Measurements from ENCODE around the gene GAL3ST1. TPM values are rescaled to one million over a fixed set of nuclear protein-coding genes. Genes with fewer than 3 reads are reported as not detected.
"Not testable (repeated sequence)": the region's sequence is repeated elsewhere in the genome, so short reads cannot be mapped to it uniquely, and the experiment has no call there.

The GAL3ST1 gene
- total RNA-seq, 1 donor from 2014 or later, result not detected

DNA sequence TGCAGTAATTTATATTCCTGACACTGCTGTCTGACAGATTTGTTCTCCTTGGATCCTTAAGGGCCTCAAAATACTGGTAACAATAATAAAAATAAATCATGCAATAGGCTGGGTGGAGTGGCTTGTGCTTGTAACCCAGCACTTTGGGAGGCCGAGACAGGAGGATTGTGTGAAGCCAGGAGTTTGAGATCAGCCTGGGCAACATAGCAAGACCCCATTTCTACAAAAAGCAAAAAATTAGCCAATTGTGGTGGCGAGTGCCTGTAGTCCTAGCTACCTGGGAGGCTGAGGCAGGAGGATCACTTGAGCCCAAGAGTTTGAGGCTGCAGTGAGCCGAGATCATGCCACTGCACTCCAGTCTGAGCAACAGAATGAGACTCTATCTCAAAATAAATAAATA, 22.7 kb downstream of the GAL3ST1 start:
- H3K9me3 Mint-ChIP-seq; intact Hi-C loops (cut with micrococcal nuclease); H3K27me3 Mint-ChIP-seq; H3K27ac Mint-ChIP-seq; H3K36me3 Mint-ChIP-seq (ENCODE audit: low read depth); DNase-seq; H3K4me3 Mint-ChIP-seq; H3K4me1 Mint-ChIP-seq: not testable (repeated sequence)

- Mint-ChIP-seq H3K4me1 (no peaks in the 10 kb centered on the region), H3K36me3 (ENCODE audit: low read depth) (no peaks in the 10 kb centered on the region), H3K27ac (no peak overlapping the region), H3K9me3 (no peaks in the 10 kb centered on the region), H3K27me3 (peaks cover 16% of the 10 kb centered on the region), H3K4me3 (no peak overlapping the region)
- intact Hi-C loops (cut with micrococcal nuclease), result no loop called here
- DNase-seq, result no peak
Observed at GRCh38 chr22:30547188-30547587, 27.3 kb downstream of the GAL3ST1 start.

DNA sequence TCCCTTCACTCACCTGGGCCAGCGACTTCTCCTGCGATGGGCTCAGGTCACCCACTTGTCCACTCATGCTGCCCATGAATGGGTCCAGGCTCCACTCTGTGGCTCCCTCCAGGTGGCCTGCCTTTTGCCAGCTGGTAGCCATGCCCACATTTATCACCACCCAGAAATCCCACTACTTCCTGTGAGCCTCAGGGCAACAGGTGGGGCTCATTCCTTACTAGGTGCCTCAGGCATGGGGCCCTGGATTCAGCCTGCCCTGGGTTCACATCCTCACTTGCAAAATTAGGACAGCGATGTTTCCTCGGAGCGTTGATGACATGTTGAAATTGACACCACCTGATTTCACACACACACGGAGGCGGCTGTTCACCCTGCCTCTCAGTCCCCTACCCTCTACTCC, 27.8 kb downstream of the GAL3ST1 start, which contains the start of gene SEC14L6:
Gene SEC14L6 (minus strand): TSS at position 126 of the 400 bp plus-strand sequence. CDS start 59 bp downstream, at position 67.
- no peak for DNase-seq
- peaks cover 19% of the 10 kb centered on the region for H3K27me3 Mint-ChIP-seq
- intact Hi-C loops (cut with micrococcal nuclease), result no loop called here
- no peaks in the 10 kb centered on the region for H3K9me3 Mint-ChIP-seq
- H3K4me1 Mint-ChIP-seq, result no peaks in the 10 kb centered on the region
- no peak within 1 kb of the TSS for H3K4me3 Mint-ChIP-seq
- no peaks in the 10 kb centered on the region for H3K36me3 Mint-ChIP-seq (ENCODE audit: low read depth)
- H3K27ac Mint-ChIP-seq, result no peak within 1 kb of the TSS

- H3K4me1 Mint-ChIP-seq, result no peaks in the 10 kb centered on the region
- H3K4me3 Mint-ChIP-seq, result no peak overlapping the region
- H3K27me3 Mint-ChIP-seq, result peaks cover 29% of the 10 kb centered on the region
- DNase-seq, result no peak
- H3K27ac Mint-ChIP-seq, result no peak overlapping the region
- H3K9me3 Mint-ChIP-seq, result no peaks in the 10 kb centered on the region
- intact Hi-C loops (cut with micrococcal nuclease), result no loop called here
- H3K36me3 Mint-ChIP-seq (ENCODE audit: low read depth), result no peaks in the 10 kb centered on the region
Observed at GRCh38 chr22:30542811-30543188, 31.7 kb downstream of the GAL3ST1 start.

GRCh38 chr22:30541961-30542810, 32.3 kb downstream of the GAL3ST1 start:
- H3K4me3 Mint-ChIP-seq, result no peak overlapping the region
- no peaks in the 10 kb centered on the region for H3K36me3 Mint-ChIP-seq (ENCODE audit: low read depth)
- no peak overlapping the region for H3K27ac Mint-ChIP-seq
- no peaks in the 10 kb centered on the region for H3K9me3 Mint-ChIP-seq
- DNase-seq, result no peak
- peaks cover 29% of the 10 kb centered on the region for H3K27me3 Mint-ChIP-seq
- intact Hi-C loops (cut with micrococcal nuclease), result no loop called here
- H3K4me1 Mint-ChIP-seq, result no peaks in the 10 kb centered on the region

DNA sequence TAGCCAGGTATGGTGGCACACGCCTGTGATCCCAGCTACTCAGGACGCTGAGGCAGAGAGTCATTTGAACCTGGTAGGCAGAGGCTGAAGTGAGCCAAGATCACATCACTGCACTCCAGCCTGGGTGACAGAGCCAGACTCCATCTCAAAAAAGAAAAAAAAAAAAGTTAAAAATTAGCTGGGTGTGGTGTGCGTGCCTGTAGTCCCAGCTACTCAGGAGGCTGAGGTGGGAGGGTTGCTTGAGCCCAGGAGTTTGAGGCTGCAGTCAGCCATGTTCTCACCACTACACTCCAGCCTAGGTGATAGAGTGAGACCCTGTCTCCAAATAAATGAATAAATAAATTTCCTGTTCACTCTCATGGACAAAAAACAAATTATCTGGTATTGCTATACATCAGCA, 33.0 kb downstream of the GAL3ST1 start:
- H3K9me3 Mint-ChIP-seq; intact Hi-C loops (cut with micrococcal nuclease); H3K4me3 Mint-ChIP-seq; DNase-seq; H3K4me1 Mint-ChIP-seq; H3K27ac Mint-ChIP-seq; H3K36me3 Mint-ChIP-seq (ENCODE audit: low read depth): not testable (repeated sequence)
- peaks cover 30% of the 10 kb centered on the region for H3K27me3 Mint-ChIP-seq

GRCh38 chr22:30539368-30539767, 35.1 kb downstream of the GAL3ST1 start:
- Mint-ChIP-seq H3K9me3 (no peaks in the 10 kb centered on the region), H3K4me3 (no peak overlapping the region), H3K27ac (no peak overlapping the region), H3K27me3 (peaks cover 27% of the 10 kb centered on the region), H3K4me1 (peaks cover 2% of the 10 kb centered on the region), H3K36me3 (ENCODE audit: low read depth) (no peaks in the 10 kb centered on the region)
- intact Hi-C loops (cut with micrococcal nuclease), result no loop called here
- no peak for DNase-seq

DNA sequence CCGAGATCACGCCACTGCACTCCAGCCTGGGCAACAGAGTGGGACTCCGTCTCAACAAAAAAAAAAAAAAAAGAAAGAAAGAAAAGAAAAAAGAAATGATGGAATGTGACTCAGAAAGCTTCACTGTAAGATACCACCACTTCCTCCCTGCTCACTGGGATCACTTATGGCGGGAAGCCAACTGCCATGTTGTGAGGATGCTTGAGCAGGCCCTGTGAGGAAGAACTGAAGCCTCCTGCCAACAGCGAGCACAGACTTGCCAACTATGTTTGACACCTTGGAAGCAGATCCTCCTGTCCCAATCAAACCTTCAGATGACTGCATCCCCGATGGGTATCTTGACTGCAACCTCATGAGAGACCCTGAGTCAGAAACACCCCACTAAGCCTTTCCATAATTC, 36.2 kb downstream of the GAL3ST1 start:
- intact Hi-C loops (cut with micrococcal nuclease), result no loop called here
- Mint-ChIP-seq H3K4me1 (peaks cover 2% of the 10 kb centered on the region), H3K36me3 (ENCODE audit: low read depth) (no peaks in the 10 kb centered on the region), H3K9me3 (no peaks in the 10 kb centered on the region), H3K4me3 (no peak overlapping the region), H3K27ac (no peak overlapping the region), H3K27me3 (peaks cover 24% of the 10 kb centered on the region)
- no peak for DNase-seq

GRCh38 chr22:30537083-30537731, 37.3 kb downstream of the GAL3ST1 start:
- no peak for DNase-seq
- H3K27me3 Mint-ChIP-seq, result peaks cover 16% of the 10 kb centered on the region
- peaks cover 2% of the 10 kb centered on the region for H3K4me1 Mint-ChIP-seq
- no peaks in the 10 kb centered on the region for H3K9me3 Mint-ChIP-seq
- no peaks in the 10 kb centered on the region for H3K36me3 Mint-ChIP-seq (ENCODE audit: low read depth)
- intact Hi-C loops (cut with micrococcal nuclease), result no loop called here
- H3K27ac Mint-ChIP-seq, result no peak overlapping the region
- no peak overlapping the region for H3K4me3 Mint-ChIP-seq

DNA sequence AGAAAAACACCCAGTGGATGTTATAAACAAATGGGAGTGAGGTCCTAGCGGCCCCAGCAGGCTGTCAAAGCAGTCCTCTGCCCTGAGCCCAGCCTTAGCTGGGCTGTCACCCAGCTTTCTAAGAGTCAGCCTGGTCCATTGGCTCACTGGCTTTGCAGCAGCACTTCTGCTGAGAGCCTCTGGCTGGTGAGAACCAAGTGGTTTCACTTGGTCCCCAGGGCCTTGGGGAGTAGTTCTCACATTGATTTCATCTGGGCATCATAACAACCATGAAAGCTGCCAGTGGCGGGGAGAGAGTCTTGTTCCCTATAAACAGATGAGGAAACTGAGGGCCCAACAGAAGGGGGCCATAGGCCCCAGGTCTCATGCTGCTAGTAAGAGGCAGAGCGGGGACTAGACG, 39.3 kb downstream of the GAL3ST1 start:
- H3K27me3 Mint-ChIP-seq, result peaks cover 3% of the 10 kb centered on the region
- no peak for DNase-seq
- H3K4me1 Mint-ChIP-seq, result peaks cover 2% of the 10 kb centered on the region
- H3K36me3 Mint-ChIP-seq (ENCODE audit: low read depth), result no peaks in the 10 kb centered on the region
- H3K9me3 Mint-ChIP-seq, result no peaks in the 10 kb centered on the region
- no peak overlapping the region for H3K4me3 Mint-ChIP-seq
- no peak overlapping the region for H3K27ac Mint-ChIP-seq
- intact Hi-C loops (cut with micrococcal nuclease), result no loop called here

DNA sequence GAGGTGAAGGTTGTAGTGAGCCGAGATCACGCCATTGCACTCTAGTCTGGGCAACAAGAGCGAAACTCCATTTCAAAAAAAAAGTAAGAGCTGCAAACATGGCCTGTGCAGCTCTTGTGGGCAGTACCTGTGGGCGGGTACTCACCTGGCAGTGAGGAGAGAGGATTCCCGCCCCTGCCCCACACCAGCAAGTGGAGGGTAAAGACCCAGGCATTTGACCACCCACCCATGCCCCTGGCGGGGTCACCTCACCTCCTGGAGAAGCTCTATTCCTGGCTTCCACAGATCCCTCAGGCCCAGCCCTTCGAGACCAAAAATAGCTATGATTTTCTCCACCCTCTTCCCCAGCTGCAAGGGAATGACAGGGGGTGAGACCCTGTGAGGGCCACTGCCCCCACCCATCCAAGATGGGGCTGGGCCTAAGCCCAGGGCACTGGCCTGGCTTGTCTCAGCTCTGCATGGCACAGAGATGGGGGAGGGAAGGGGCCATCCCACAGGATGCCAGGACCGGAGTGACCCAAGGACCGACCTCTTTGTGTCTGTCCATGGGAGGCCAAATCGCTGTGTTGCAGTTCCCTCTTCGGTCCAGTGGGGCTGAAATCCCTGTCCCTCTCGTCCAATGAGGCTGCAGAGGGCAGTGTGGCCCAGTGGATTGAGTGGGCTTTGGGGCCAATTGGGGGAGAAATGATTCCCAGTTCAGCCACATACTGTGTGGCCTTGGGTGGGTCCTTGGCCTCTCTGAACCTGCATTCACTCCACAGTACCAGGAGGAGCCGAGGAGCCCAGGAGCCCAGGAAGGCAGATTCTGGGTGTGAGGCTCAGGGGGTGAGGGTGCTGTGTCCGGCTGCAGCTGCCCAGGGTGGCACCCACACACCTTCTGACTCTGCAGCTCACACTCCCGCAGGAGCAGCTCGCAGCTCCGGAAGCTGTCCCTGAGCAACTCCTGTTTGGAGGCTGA, 42.5 kb downstream of the GAL3ST1 start:
- H3K4me1 Mint-ChIP-seq, result peaks cover 2% of the 10 kb centered on the region
- H3K4me3 Mint-ChIP-seq, result no peak overlapping the region
- H3K9me3 Mint-ChIP-seq, result no peaks in the 10 kb centered on the region
- peaks cover 1% of the 10 kb centered on the region for H3K27me3 Mint-ChIP-seq
- intact Hi-C loops (cut with micrococcal nuclease), result no loop called here
- no peaks in the 10 kb centered on the region for H3K36me3 Mint-ChIP-seq (ENCODE audit: low read depth)
- DNase-seq, result no peak
- H3K27ac Mint-ChIP-seq, result no peak overlapping the region

DNA sequence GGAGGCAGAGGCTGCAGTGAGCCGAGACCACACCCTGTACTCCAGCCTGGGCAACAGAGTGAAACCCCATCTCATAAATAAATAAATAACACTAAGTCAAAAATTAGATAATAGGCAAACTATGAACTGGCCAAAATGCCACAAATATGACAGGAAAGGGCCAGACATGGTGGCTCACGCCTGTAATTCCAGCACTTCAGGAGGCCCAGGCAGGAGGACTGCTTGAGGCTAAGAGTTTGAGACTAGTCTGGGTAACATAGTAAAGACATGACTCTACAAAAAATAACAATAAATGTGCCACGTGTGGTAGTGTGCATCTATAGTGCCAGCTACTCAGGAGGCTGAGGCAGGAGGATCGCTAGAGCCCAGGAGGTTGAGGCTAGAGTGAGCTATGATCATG, 47.8 kb downstream of the GAL3ST1 start:
- no peak for DNase-seq
- no peak overlapping the region for H3K4me3 Mint-ChIP-seq
- H3K36me3 Mint-ChIP-seq (ENCODE audit: low read depth), result no peaks in the 10 kb centered on the region
- peaks cover 6% of the 10 kb centered on the region for H3K27me3 Mint-ChIP-seq
- H3K9me3 Mint-ChIP-seq, result no peaks in the 10 kb centered on the region
- no peak overlapping the region for H3K27ac Mint-ChIP-seq
- intact Hi-C loops (cut with micrococcal nuclease), result no loop called here
- no peaks in the 10 kb centered on the region for H3K4me1 Mint-ChIP-seq

DNA sequence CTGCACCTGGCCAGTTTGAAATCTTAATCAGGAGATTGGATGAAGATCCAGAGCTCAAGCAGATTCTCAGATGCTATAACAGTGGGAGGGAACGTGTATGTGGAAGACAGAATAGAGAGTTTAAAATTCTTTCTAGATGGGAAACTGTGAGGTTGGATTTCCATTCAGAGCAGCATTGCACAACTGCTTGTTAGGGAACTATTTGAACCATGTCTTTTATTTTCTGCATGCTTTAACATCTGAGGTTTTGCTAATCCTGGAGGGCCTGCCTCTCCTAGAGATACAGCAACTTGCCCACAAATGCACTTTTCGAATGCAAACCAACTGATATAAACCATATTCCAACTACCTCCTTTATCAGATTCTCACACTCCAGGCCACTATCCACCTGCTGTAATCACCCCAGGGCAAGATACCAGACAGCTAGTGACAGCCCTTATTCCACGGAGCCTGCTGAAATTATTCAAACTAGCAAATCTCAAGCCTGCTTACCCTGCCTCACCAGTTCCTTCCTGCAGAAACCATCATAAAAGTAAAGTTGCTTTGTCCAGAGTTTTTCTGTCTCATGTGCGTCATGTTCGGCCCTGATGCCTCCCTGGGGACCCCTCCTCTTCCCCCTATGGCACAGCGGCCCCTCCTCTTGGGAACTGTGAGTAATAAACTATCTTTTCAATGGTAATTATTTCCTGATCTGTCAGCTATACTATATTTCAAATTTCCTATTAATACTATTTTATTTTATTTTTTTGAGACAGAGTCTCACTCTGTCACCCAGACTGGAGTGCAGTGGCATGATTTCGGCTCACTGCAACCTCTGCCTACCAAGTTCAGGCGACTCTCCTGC, 50.6 kb downstream of the GAL3ST1 start:
- intact Hi-C loops (cut with micrococcal nuclease), result no loop called here
- H3K4me1 Mint-ChIP-seq, result no peaks in the 10 kb centered on the region
- no peaks in the 10 kb centered on the region for H3K36me3 Mint-ChIP-seq (ENCODE audit: low read depth)
- H3K27ac Mint-ChIP-seq, result no peak overlapping the region
- DNase-seq, result no peak
- H3K9me3 Mint-ChIP-seq, result no peaks in the 10 kb centered on the region
- H3K4me3 Mint-ChIP-seq, result no peak overlapping the region
- peaks cover 8% of the 10 kb centered on the region for H3K27me3 Mint-ChIP-seq
